ENCODE results near the gene TULP4.

- no peak for TF ChIP-seq ZSCAN18 (tag by site-specific recombination; IDR thresholded peaks at IDR 0.05)
- TF ChIP-seq ZNF10 (tag by site-specific recombination; IDR thresholded peaks at IDR 0.05), result no peak
- TF ChIP-seq CTCF (tag by site-specific recombination; IDR thresholded peaks at IDR 0.05), result no peak
Observed at GRCh38 chr6:158371261-158371660, 59.0 kb downstream of the TULP4 start.

All from HEK293 (cell line).